D721Med (cell line): ENCODE measurements around the gene ME3.

Source experiments
- DNase-seq: peaks from one replicate; pipeline ENCODE4 v3.0.0; 2011; ENCODE audit warnings: low spot score; ENCODE audit not compliant: insufficient read length
- FAIRE-seq: peaks from 2 replicates; lab custom pipeline; 2011; peaks lifted over from hg19 to GRCh38; lab: Jason Lieb, UNC
- CTCF ChIP-seq: IDR thresholded peaks from 2 replicates; pipeline ENCODE4 v1.5.1; 2012; ENCODE audit warnings: mild to moderate bottlenecking, control low read depth; ENCODE audit not compliant: insufficient read depth; ENCODE audit errors: missing control alignments

Gene ME3

GRCh38 chr11:86672007-86672621 lies at the start of gene ME3:
Gene ME3, minus strand, starts transcription at chr11:86672616.
- DNase-seq (no peak), FAIRE-seq (no peak)
- TF ChIP-seq CTCF = no peak

- TF ChIP-seq CTCF = no peak
- FAIRE-seq (no peak), DNase-seq (no peak)
Observed at GRCh38 chr11:86722006-86722405, 49.6 kb upstream of the ME3 start.

- DNase-seq = no peak
- no peak for TF ChIP-seq CTCF
- no peak for FAIRE-seq
Observed at GRCh38 chr11:86720546-86720945, 48.1 kb upstream of the ME3 start.

DNA sequence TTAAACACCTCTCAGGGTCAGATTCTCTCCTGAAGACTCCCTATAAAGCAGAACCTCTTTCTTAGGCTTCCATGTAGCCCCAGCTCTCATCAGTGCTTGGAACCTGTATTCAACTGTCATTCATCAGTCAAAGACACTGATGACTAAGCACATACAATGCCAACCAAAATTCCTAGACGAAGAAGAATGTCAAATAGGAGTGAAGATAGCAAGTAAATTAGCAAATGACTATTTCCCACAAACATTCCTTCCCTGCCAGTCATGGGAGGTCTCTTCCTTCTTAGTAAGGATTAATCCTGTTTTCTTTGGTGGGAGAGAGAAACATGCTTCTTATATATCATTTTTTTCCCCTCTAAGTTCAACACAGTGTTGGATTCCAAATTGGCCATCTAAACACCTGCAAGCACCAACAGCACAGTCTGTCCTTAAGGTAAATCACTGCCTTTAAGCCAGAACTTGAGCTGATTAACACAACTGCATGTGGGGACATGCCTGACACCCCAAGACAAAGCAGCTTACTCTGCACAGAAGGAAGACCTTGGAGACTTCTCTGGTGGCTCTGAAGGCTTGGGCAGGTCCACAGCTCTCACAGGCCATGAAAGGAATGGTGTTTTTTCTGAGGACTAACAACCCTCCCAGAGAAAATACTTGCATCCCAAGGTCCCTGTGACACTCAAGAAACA lies 47.5 kb upstream of the ME3 start:
- DNase-seq (no peak), FAIRE-seq (no peak)
- TF ChIP-seq CTCF = no peak

- FAIRE-seq (no peak), DNase-seq (no peak)
- TF ChIP-seq CTCF = no peak
Observed at GRCh38 chr11:86718999-86719398, 46.6 kb upstream of the ME3 start.

DNA sequence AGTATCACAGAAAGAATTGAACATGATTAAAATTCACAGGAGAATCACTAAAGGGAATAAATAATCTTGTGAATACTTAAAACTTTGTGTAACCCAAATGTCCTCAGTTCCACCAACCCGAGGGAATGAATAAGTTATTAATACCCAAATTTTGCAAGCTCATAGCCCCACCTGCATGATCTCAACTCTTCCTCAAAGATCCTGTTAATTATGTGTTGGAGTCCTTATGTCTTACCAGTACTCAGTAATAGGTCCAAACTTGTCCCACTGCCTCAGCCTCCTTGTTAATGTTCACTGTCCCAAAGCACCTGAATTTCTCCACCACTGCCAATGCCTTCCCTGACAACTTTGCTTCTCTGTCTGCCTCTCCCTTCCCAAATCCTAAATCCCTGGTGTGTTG lies 46.1 kb upstream of the ME3 start:
- TF ChIP-seq CTCF = no peak
- FAIRE-seq (no peak), DNase-seq (no peak)
